ENCODE results near the gene AGAP2.

Gene AGAP2

GRCh38 chr12:57757771-57758170, 19.2 kb upstream of the AGAP2 start:
- DNase-seq (ENCODE audit: low read depth), result no peak
- TF ChIP-seq CTCF (conservative IDR thresholded peaks at IDR 0.05; ENCODE audit: low read depth, low read length), result no peak
- no peak overlapping the region for H3K4me3 ChIP-seq (ENCODE audit: low read depth, low read length)

- DNase-seq (ENCODE audit: low read depth), result peak; percentile 41
- TF ChIP-seq CTCF (conservative IDR thresholded peaks at IDR 0.05; ENCODE audit: low read depth, low read length), result peak; percentile 81
- H3K4me3 ChIP-seq (ENCODE audit: low read depth, low read length), result no peak overlapping the region
These were observed 18.1 kb upstream of the AGAP2 start for GRCh38 chr12:57756406-57757341.

DNA sequence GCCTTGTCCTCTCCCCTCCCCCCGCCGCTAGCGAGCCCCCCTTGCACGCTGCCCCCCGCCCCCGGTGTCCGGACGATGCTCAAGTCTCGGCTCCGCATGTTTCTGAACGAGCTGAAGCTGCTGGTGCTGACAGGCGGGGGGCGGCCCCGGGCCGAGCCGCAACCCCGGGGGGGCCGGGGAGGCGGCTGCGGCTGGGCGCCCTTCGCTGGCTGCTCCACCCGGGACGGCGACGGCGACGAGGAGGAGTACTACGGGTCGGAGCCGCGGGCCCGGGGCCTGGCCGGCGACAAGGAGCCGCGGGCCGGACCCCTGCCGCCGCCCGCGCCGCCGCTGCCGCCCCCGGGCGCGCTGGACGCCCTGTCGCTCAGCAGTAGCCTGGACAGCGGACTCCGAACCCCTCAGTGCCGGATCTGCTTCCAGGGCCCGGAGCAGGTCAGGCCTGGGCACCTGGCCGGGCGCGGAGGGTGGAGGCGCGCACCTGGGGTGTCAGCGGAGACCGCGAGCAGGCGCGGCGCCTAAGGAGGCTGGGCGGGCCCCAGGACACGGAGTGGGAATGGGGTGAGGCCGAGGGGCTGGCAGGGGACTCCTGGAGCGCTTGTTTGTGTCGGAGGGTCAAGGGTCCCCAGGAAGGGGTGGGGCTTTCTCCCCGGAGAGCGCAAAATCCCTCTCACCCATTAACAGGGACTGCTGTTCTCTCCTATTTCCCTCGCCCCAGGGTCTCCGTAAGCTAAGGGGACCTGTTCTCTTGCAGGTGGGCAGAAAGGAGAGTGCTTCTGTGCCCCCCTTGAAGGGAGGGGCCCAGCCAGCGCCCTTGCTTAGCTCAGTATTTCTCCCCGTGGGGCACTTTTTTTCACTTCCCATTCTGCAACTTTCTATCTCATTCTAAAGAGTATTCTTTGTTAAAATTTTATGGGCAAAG, 17.2 kb upstream of the AGAP2 start:
- TF ChIP-seq CTCF (conservative IDR thresholded peaks at IDR 0.05; ENCODE audit: low read depth, low read length), result no peak
- peak overlapping the region; percentile 55 for H3K4me3 ChIP-seq (ENCODE audit: low read depth, low read length)
- DNase-seq (ENCODE audit: low read depth), result no peak

- H3K4me3 ChIP-seq (ENCODE audit: low read depth, low read length), result peak overlapping the region; percentile 55
- DNase-seq (ENCODE audit: low read depth), result no peak
- no peak for TF ChIP-seq CTCF (conservative IDR thresholded peaks at IDR 0.05; ENCODE audit: low read depth, low read length)
These were observed 16.6 kb upstream of the AGAP2 start for GRCh38 chr12:57755194-57755453.

DNA sequence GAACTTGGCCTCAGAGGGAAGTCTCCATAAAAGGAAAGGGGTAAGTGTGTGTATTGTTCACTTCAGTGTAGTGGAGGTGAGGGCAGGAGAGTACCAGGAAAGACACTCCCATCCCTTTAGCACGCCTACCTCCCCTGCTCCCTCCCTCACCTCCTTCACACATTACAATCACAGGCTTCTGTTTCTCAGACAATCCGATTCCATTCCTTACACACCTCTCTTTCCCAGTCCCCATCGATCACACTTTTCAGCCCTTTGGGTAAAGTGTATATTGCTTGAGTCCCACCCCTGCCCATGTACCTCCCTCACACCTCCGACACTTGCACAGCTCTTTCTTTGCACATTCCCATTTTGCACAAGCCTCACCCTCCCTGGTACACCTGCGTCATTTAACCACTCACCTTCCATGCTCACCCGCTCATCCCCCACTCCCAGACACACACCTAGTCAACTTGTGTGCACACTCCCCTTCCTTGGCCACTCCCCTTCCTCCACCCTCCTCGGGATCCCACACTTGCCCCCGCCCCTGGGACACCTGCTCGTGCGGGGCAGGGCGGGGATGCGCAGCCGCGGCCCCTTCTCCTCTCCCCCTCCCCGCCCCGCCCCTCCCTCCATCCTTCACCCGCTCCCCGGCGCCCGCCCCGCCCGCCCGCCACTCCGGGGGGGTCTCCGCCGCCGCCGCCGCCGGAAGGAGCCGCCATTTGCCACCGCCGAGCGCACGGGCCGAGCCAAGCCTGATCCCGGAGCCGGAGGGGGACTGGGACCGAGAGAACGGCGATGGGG, 16.1 kb upstream of the AGAP2 start, which contains the start of gene MARCHF9:
Gene MARCHF9 (plus strand): TSS at position 693 of the 783 bp plus-strand sequence. CDS start 426 bp downstream, outside the sequence.
- no peak for DNase-seq (ENCODE audit: low read depth)
- peak within 1 kb of the TSS; percentile 55 for H3K4me3 ChIP-seq (ENCODE audit: low read depth, low read length)
- no peak for TF ChIP-seq CTCF (conservative IDR thresholded peaks at IDR 0.05; ENCODE audit: low read depth, low read length)

DNA sequence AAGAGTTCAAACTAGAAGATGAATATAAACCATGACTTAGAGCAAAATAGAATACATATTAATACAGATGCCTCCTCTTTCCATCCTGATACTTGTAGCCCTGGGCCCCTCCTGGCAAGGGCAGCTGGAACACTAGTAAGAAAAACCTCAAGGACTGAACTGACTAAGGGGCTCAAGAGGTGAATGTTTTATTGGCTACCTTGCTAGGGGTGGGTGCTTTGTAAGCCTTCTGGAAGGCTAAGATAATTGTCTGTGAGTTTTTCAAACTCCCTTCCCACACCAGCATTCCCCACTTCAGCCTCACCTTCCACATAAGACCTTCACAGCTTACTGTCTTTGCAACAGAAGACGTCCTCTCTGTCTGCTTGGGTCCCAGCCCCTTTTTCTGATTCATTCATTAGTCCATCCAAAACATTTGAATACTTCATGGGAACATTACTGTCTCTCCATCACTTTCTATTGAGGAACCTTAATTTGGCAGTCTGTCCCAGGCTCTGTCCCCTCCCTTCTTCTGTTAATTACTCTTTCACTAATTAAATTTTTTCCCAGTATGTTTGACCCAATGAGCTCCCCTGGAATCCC, 15.3 kb upstream of the AGAP2 start:
- no peak for TF ChIP-seq CTCF (conservative IDR thresholded peaks at IDR 0.05; ENCODE audit: low read depth, low read length)
- no peak overlapping the region for H3K4me3 ChIP-seq (ENCODE audit: low read depth, low read length)
- no peak for DNase-seq (ENCODE audit: low read depth)
